Activated CD8-positive, alpha-beta memory T cell treated with anti-CD3 and anti-CD28 coated beads, Interleukin-2, amount 50 U/mL, for 1 hour (primary cell): ENCODE data around the gene PRRT1B.

ENCODE experiments used
- DNase-seq: peaks from one replicate; pipeline ENCODE4 v3.0.0-alpha.2; 2020; ENCODE audit errors: extremely low read depth

PRRT1B gene

GRCh38 chr9:131579789-131580211 is 34.5 kb downstream of the PRRT1B start:
- DNase-seq, result no peak

- DNase-seq, result no peak
Measured at GRCh38 chr9:131580358-131580757, 35.0 kb downstream of the PRRT1B start.

GRCh38 chr9:131582056-131582455 is 36.7 kb downstream of the PRRT1B start:
- no peak for DNase-seq

GRCh38 chr9:131582466-131583336 is 37.4 kb downstream of the PRRT1B start:
- DNase-seq, result no peak

- no peak for DNase-seq
Measured at GRCh38 chr9:131583337-131583645, 38.0 kb downstream of the PRRT1B start.

GRCh38 chr9:131583836-131584555 is 38.7 kb downstream of the PRRT1B start:
- no peak for DNase-seq

- no peak for DNase-seq
Measured at GRCh38 chr9:131584858-131585257, 39.5 kb downstream of the PRRT1B start.

- DNase-seq, result no peak
Measured at GRCh38 chr9:131585375-131585774, 40.1 kb downstream of the PRRT1B start.

- no peak for DNase-seq
Measured at GRCh38 chr9:131587331-131587730, 42.0 kb downstream of the PRRT1B start.

- DNase-seq, result no peak
Measured at GRCh38 chr9:131587906-131588305, 42.6 kb downstream of the PRRT1B start.

GRCh38 chr9:131588396-131588795 is 43.1 kb downstream of the PRRT1B start:
- no peak for DNase-seq

GRCh38 chr9:131589124-131589711 is 43.9 kb downstream of the PRRT1B start:
- no peak for DNase-seq

- DNase-seq, result no peak
Measured at GRCh38 chr9:131589993-131590392, 44.7 kb downstream of the PRRT1B start.

GRCh38 chr9:131590449-131590848 is 45.1 kb downstream of the PRRT1B start:
- DNase-seq, result no peak

GRCh38 chr9:131590907-131591844 is 45.9 kb downstream of the PRRT1B start:
- DNase-seq, result peak; percentile 33

- no peak for DNase-seq
Measured at GRCh38 chr9:131591845-131592208, 46.5 kb downstream of the PRRT1B start.

- no peak for DNase-seq
Measured at GRCh38 chr9:131593091-131593820, 47.9 kb downstream of the PRRT1B start.

- DNase-seq, result no peak
Measured at GRCh38 chr9:131593936-131594665, 48.8 kb downstream of the PRRT1B start.

- no peak for DNase-seq
Measured at GRCh38 chr9:131594906-131595665, 49.8 kb downstream of the PRRT1B start.
